Measurements from ENCODE around the gene CDK6. TPM values are rescaled to one million over a fixed set of nuclear protein-coding genes. Genes with fewer than 3 reads are reported as not detected.

Gene CDK6
- total and polyA plus RNA-seq, 2 of the 8 experiments (the other 6 are each of a cell fraction or from before 2014, with no cell fraction given): 5.9 to 18.9 TPM

- FAIRE-seq (no peak), DNase-seq (ENCODE audit: low read depth in 1 of 2, low spot score in 2 of 2) (no peak)
- TF ChIP-seq SIRT6 (IDR thresholded peaks at IDR 0.05; ENCODE audit: low read length): no peak
- TF ChIP-seq HDAC6 (IDR thresholded peaks at IDR 0.05; ENCODE audit: low read depth, low read length): no peak
- no peak for TF ChIP-seq SRF (IDR thresholded peaks at IDR 0.05; ENCODE audit: low read depth, low read length)
- no peak for TF ChIP-seq TEAD4 (IDR thresholded peaks at IDR 0.05; ENCODE audit: low read depth, low read length)
- no peak for TF ChIP-seq CHD2 (IDR thresholded peaks at IDR 0.05; ENCODE audit: low read length)
- no peak for TF ChIP-seq NANOG (IDR thresholded peaks at IDR 0.05; ENCODE audit: insufficient read depth, low read depth, low read length, poor library complexity, severe bottlenecking)
- TF ChIP-seq CEBPB (IDR thresholded peaks at IDR 0.05; ENCODE audit: low read depth, low read length): no peak
- TF ChIP-seq TBP (IDR thresholded peaks at IDR 0.05; ENCODE audit: low read depth, low read length): no peak
- TF ChIP-seq GABPA (IDR thresholded peaks at IDR 0.05; ENCODE audit: borderline replicate concordance, insufficient read depth, low read length): no peak
- TF ChIP-seq CBX5 (IDR thresholded peaks at IDR 0.05; ENCODE audit: low read depth, low read length): no peak
- no peak for TF ChIP-seq RNF2 (IDR thresholded peaks at IDR 0.05; ENCODE audit: borderline replicate concordance, low read depth, low read length, missing control alignments, poor library complexity, severe bottlenecking)
- TF ChIP-seq ZNF274 (IDR thresholded peaks at IDR 0.05; ENCODE audit: borderline replicate concordance, extremely low read depth, low read length): no peak
- TF ChIP-seq ASH2L (IDR thresholded peaks at IDR 0.05; ENCODE audit: low read length): no peak
- no peak for TF ChIP-seq ATF3 (IDR thresholded peaks at IDR 0.05; ENCODE audit: insufficient read depth, low read depth, low read length)
- TF ChIP-seq MAFK (IDR thresholded peaks at IDR 0.05; ENCODE audit: low read depth, low read length): no peak
Observed at GRCh38 chr7:92567460-92567859, 268.9 kb downstream of the CDK6 start.

More at GRCh38 chr7:92567460-92567859, 268.9 kb downstream of the CDK6 start:
- Histone ChIP-seq H2AFZ (ENCODE audit: low read length) (no peak overlapping the region), H3K27me3 (replicated peaks in 1 of 4; ENCODE audit: control insufficient read depth in 3 of 4, extremely low read depth in 1 of 4, insufficient read depth in 3 of 4, low read length in 3 of 4) (no peaks in the 10 kb centered on the region), H3K4ac (replicated peaks; ENCODE audit: insufficient read length, low read depth, low read length) (no peak overlapping the region), H3K4me2 (ENCODE audit: insufficient read depth in 1 of 2, low read depth in 2 of 2, low read length in 2 of 2) (no peak overlapping the region), H4K8ac (ENCODE audit: extremely low read depth, insufficient read depth, low read length) (no peak overlapping the region), H3K79me1 (ENCODE audit: low read depth, low read length) (no peaks in the 10 kb centered on the region), H3K14ac (ENCODE audit: insufficient read length) (no peak overlapping the region), H3K27ac (ENCODE audit: low read depth, low read length) (no peak overlapping the region), H2BK120ac (replicated peaks; ENCODE audit: low read depth, low read length) (no peak overlapping the region), H3K4me1 (replicated peaks in 1 of 4; ENCODE audit: control insufficient read depth in 3 of 4, insufficient read depth in 4 of 4, low read length in 3 of 4) (no peaks in the 10 kb centered on the region), H3K9me3 (ENCODE audit: insufficient read depth in 2 of 2, low read depth in 1 of 2, low read length in 1 of 2) (no peaks in the 10 kb centered on the region), H3K18ac (ENCODE audit: extremely low read depth, low read length) (no peak overlapping the region), H3K36me3 (ENCODE audit: control insufficient read depth in 2 of 4, insufficient read depth in 4 of 4, low read length in 3 of 4) (peaks cover 2 to 69% (median 19%) of the 10 kb centered on the region in 4 experiments), H3K23me2 (ENCODE audit: low read depth, low read length) (no peaks in the 10 kb centered on the region), H3K9ac (replicated peaks in 1 of 4; ENCODE audit: extremely low read depth in 1 of 4, low read depth in 3 of 4, low read length in 3 of 4) (no peak overlapping the region), H2BK15ac (ENCODE audit: low read length) (no peak overlapping the region), H4K91ac (replicated peaks; ENCODE audit: insufficient read length, low read length) (no peak overlapping the region), H2BK5ac (ENCODE audit: low read depth, low read length) (no peak overlapping the region), H2AK5ac (ENCODE audit: low read depth, low read length) (no peak overlapping the region), H3K23ac (ENCODE audit: insufficient read length) (no peak overlapping the region), H2BK12ac (ENCODE audit: low read depth, low read length) (no peak overlapping the region), H4K20me1 (replicated peaks in 1 of 2; ENCODE audit: control insufficient read depth in 1 of 2, insufficient read depth in 2 of 2, low read length in 2 of 2) (no peaks in the 10 kb centered on the region), H3K4me3 (ENCODE audit: extremely low read depth in 1 of 4, insufficient read depth in 2 of 4, low read depth in 3 of 4, low read length in 4 of 4) (no peak overlapping the region), H3K79me2 (ENCODE audit: control insufficient read depth in 1 of 2, insufficient read depth in 2 of 2, low read length in 2 of 2) (no peaks in the 10 kb centered on the region), H4K5ac (ENCODE audit: insufficient read length, low read depth, low read length) (no peak overlapping the region), H3K56ac (replicated peaks; ENCODE audit: insufficient read length, low read depth, low read length) (no peak overlapping the region), H2BK20ac (ENCODE audit: low read length) (no peak overlapping the region)
- POLR2A ChIA-PET (ENCODE audit: partially characterized antibody): no interaction called here
- WGBS, 2 experiments (ENCODE audit: extremely low coverage in 1 of 2, insufficient coverage in 1 of 2, insufficient read length in 1 of 2, insufficient replicate concordance in 2 of 2, low coverage in 1 of 2, low lambda C conversion rate in 2 of 2, missing lambda C conversion rate in 1 of 2): 94% methylated on average over 6 of the region's 6 CpGs; no CpG with 5 or more reads in 1 of the 2 experiments
- CTCF ChIA-PET (ENCODE audit: partially characterized antibody): interaction anchor here (1.0 to 1.1 kb wide), 3 partner anchors 12 to 31 kb away, joined by 3 to 5 read pairs (median 4); no protein-coding TSS in a partner anchor

Measured in H1 (cell line).